COLO668 (cell line): Measurements from ENCODE around the gene ZNF624.

Experiments used
- DNase-seq: peaks from one replicate; lab custom pipeline; 2025; ENCODE audit not compliant: unreplicated experiment; lab: John Stamatoyannopoulos, UW

ZNF624 gene

DNA sequence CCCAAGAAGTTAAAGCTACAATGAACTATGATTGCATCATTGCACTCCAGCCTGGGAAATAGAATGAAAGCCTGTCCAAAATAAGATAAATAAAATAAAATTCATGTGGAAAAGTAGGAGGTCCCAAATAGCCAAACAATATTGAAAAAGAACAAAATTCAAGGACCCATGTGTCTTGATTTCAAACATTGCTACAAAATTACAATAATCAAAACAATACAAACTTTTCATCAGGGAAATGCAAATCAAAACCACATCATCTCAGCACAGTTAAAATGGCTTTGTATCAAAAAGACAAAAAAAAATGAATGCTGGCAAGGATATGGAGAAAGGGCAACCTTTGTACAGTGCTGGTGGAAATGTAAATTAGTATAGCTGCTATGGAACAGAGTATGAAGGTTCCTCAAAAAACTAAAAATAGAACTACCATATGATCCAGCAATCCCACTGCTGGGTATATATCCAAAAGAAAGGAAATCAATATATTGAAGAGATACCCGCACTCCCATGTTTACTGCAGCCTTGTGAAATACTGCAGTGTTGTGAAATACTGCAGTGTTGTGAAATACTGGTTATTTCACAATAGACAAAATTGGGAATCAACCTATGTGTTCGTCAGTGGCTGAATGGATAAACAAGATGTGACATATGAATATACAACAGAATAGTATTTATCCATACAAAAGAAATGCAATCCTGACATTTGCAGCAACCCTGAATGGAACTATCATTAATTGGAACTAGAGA, 60.1 kb downstream of the ZNF624 start:
- no peak for DNase-seq

DNA sequence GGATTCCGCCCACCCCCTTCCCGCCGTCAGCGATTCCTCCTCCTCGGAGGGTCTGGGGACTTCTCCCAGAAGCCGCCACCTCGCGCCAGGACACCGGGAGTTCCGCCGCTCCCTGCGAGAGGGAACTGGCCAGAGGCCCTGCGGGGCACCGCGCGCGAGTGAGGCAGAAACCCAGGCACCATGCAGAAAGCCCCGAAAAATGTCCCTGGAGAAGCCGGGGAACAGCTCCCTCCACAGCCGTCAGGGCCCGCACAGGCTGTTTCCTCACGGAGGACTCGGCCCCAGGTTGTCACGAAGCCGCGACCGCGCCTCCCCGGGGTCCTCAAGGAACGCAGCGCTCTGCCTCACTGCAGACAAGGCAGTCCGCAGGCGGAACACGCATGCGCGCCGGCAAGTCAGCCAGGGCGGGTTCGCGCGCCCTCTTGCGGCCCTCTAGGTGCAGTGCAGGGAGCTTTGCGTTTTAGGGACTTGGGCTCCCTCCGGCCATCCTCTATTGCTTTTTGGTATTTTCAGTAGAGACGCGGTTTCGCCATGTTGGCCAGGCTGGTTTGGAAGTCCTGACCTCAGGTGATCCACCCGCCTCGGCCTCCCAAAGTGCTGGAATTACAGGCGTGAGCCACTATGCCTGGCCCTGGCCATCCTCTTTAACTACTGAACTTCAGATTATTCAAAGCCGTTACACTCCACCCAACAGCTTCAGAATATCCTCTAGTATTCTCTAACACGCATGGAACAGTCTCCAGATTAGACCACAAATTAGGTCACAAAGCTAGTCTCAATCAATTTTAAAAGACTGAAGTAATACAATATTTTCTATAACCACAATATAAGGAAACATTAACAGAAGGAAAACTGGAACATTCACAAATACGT, 64.3 kb downstream of the ZNF624 start:
- peak; percentile 80 for DNase-seq

DNA sequence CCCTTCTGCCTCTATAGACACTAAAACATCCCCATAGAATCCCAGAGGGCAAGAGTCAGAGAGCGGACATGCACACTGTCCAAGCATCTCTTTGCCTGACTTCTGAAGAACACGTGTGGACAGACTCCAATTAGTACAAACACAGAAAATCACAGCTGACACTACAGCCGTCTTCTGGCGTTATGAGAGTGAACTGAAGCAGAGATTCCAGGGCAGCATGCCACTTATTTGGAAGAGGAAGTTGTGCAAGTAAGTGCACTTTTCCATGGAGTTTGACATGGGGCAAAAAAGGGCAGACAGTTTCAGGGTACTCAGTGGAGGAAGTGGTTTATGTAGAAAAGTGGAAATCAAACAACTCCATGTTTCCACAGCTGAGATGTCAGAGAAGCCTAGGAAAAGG, 67.9 kb downstream of the ZNF624 start:
- DNase-seq: no peak

DNA sequence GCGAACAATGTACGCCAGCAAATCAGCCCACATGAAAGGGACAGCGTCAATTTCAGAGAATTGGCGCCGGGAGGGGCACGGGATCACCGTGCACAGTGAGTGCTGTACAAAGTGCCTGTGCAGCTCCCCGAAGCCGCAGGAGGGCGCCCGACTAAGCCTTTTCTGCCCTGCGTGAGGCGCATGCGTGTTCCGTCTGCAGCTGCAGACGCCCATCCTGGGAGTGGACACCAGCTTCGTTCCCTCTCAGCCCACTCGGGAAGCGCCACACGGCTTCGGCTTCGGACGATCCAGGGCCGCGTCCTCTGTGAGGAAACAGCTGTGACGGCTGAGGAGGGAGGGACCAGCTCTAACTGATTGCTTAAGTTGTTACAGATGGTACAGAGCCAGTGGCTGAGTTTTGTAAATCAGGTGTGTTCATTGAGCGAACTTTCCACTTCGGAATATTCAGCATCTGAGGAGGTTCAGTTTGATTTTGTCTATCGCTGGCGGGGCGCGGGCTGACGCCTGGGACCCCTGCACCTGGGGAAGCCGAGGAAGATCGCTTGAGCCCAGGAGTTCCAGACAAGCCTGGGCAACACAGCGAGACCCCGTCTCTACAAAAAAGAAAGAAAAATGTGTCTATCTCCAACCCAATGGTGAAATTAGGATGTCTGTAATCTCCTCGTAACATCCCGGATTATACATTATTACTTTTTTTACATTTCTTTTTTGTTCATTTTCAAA, 69.2 kb downstream of the ZNF624 start:
- peak; percentile 86 for DNase-seq

DNA sequence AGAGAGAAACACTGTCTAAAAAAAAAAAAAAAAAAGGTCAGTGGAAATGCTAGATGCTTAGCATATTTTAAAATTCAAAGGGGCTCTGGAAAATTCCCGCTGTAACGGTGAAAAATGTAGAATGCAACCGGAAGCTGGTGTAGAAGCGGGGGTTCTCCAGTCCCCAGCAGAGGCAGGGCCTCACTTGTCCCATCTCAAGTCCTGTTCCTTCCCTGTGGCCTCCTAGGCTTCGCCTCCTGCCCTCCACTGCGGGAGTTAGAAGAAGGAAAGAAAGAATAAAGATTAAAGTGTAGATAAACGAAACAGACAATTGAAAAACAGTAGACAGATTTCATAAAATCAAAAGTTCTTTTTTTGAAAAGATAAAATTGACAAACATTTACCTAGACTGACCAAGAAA, 69.9 kb downstream of the ZNF624 start:
- DNase-seq: no peak

DNA sequence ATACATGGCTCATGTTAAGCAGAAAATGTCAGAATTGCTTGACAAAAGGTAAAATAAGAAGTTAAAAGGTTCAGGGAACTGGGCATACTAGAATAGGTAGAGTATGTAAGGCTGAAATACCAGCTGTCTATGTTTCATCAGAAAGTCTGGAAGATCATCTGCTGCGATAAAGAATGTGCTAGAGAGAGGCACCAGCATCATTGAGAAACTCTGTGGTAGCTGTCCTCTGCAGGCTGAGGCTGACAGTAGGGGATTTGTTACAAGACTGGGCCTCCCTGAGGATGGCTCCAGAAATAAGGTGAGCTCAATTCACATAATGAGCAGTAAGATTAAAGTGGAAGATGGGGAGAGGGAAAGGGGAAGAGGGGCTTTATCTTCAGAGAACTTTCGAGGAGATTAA, 80.2 kb downstream of the ZNF624 start:
- no peak for DNase-seq
